Activated CD8-positive, alpha-beta memory T cell treated with anti-CD3 and anti-CD28 coated beads, Interleukin-2, amount 50 U/mL, for 24 hours (primary cell): ENCODE data around the gene COQ10A.
A peak's percentile ranks its signal among the peaks of the same experiment; 100 is the strongest.
"Not testable (repeated sequence)": the region's sequence is repeated elsewhere in the genome, so short reads cannot be mapped to it uniquely, and the experiment has no call there.

Source experiments
- DNase-seq: peaks from one replicate; pipeline ENCODE4 v3.0.0-alpha.2; 2020; ENCODE audit errors: extremely low read depth

The COQ10A gene

GRCh38 chr12:56280849-56281248 lies 14.1 kb downstream of the COQ10A start:
- DNase-seq = no peak

- no peak for DNase-seq
Observed at GRCh38 chr12:56282030-56282429, 15.3 kb downstream of the COQ10A start.

- no peak for DNase-seq
Observed at GRCh38 chr12:56282579-56282978, 15.8 kb downstream of the COQ10A start.

- not testable (repeated sequence) for DNase-seq
Observed at GRCh38 chr12:56284263-56284662, 17.5 kb downstream of the COQ10A start.

- no peak for DNase-seq
Observed at GRCh38 chr12:56286044-56286830, 19.5 kb downstream of the COQ10A start.

- no peak for DNase-seq
Observed at GRCh38 chr12:56288705-56289387, 22.1 kb downstream of the COQ10A start.

- no peak for DNase-seq
Observed at GRCh38 chr12:56293795-56294194, 27.1 kb downstream of the COQ10A start.

- no peak for DNase-seq
Observed at GRCh38 chr12:56296295-56296694, 29.6 kb downstream of the COQ10A start.

GRCh38 chr12:56297400-56297799 lies 30.7 kb downstream of the COQ10A start:
- DNase-seq = no peak

- DNase-seq = no peak
Observed at GRCh38 chr12:56298828-56299227, 32.1 kb downstream of the COQ10A start.

- no peak for DNase-seq
Observed at GRCh38 chr12:56299308-56299852, 32.6 kb downstream of the COQ10A start.

GRCh38 chr12:56299853-56300643 lies 33.3 kb downstream of the COQ10A start, which contains the start of gene CS:
TSS of gene CS (minus strand) at chr12:56300330. CDS start at chr12:56300201, 129 bp downstream.
- peak; percentile 96 for DNase-seq

- no peak for DNase-seq
Observed at GRCh38 chr12:56300644-56301464, 34.1 kb downstream of the COQ10A start.

GRCh38 chr12:56304276-56304675 lies 37.5 kb downstream of the COQ10A start:
- DNase-seq = no peak

GRCh38 chr12:56304872-56305590 lies 38.3 kb downstream of the COQ10A start:
- DNase-seq = no peak

- no peak for DNase-seq
Observed at GRCh38 chr12:56307221-56307965, 40.7 kb downstream of the COQ10A start.

- DNase-seq = no peak
Observed at GRCh38 chr12:56308714-56309113, 42.0 kb downstream of the COQ10A start.

GRCh38 chr12:56311003-56311402 lies 44.3 kb downstream of the COQ10A start:
- DNase-seq = no peak

GRCh38 chr12:56315249-56315621 lies 48.5 kb downstream of the COQ10A start:
- DNase-seq = no peak
